ENCODE measurements around the gene ZNF454. TPM values are rescaled to one million over a fixed set of nuclear protein-coding genes. Genes with fewer than 3 reads are reported as not detected.

ZNF454 gene
- total and polyA plus RNA-seq, 2 experiments from 2014 or later = 4.9 to 5.9 TPM

DNA sequence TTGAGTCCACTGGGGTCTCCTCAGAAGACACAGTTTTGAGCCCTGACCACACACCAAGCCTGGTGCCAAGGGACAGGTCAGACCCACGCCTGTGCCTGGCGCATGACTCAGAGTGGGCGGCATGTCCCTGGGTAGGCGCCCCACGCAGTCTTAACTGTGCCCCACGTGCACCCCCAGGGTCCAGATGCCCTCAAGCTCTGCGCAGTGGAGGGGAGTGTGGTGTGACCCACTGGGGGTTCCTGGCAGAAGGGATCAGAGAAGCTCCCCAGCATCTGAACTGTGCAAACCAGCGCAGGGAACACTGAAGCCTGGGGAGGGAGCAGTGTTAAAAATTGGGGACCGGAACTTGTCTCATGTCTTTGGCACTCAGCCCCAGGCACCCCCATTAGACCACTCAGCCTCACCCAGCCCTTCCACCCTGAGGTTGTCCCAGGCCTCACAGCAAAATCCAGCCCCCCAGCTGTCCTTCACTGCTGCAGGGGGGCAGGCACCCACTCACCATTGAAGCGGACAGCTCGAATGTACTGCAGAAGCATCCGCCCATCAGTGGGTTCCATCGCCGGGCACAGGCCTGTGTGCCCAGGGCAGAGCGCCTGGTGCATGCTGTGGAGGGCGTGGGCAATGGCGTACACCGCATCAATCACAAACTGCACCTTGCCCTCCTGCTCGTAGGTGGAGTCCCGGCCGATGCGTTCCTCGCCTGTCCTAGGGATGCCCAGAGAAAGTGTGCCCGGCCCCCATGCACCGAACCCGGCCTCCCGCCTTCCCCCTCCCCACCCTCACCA, 47.6 kb downstream of the ZNF454 start:
- no peaks in the 10 kb centered on the region for H3K4me1 ChIP-seq (ENCODE audit: insufficient read depth)
- Mint-ChIP-seq H3K27ac (no peak overlapping the region), H3K36me3 (ENCODE audit: low read depth) (peaks cover 13% of the 10 kb centered on the region), H3K4me1 (no peaks in the 10 kb centered on the region), H3K4me3 (no peak overlapping the region), H3K27me3 (ENCODE audit: insufficient read depth, low read depth, poor library complexity) (peaks cover 30% of the 10 kb centered on the region), H3K9me3 (peaks cover 83% of the 10 kb centered on the region)
- no peaks in the 10 kb centered on the region for H3K9me2 ChIP-seq (ENCODE audit: insufficient read depth)
- no peaks in the 10 kb centered on the region for H3F3A ChIP-seq (replicated peaks; ENCODE audit: low read depth)
- H2AFZ ChIP-seq = no peak overlapping the region
- H3K27ac ChIP-seq (ENCODE audit: low read depth) = no peak overlapping the region
- H3K79me2 ChIP-seq (replicated peaks; ENCODE audit: insufficient read depth) = no peaks in the 10 kb centered on the region
- H3K4me3 ChIP-seq = no peak overlapping the region
- H3K36me3 ChIP-seq (ENCODE audit: insufficient read depth) = no peaks in the 10 kb centered on the region
- DNase-seq (ENCODE audit: low spot score) (no peak), ATAC-seq (no peak)
- H4K20me1 ChIP-seq (replicated peaks; ENCODE audit: insufficient read depth) = no peaks in the 10 kb centered on the region
- H3K27me3 ChIP-seq (ENCODE audit: insufficient read depth) = peaks cover 15% of the 10 kb centered on the region
- TF ChIP-seq, protein P1, sequence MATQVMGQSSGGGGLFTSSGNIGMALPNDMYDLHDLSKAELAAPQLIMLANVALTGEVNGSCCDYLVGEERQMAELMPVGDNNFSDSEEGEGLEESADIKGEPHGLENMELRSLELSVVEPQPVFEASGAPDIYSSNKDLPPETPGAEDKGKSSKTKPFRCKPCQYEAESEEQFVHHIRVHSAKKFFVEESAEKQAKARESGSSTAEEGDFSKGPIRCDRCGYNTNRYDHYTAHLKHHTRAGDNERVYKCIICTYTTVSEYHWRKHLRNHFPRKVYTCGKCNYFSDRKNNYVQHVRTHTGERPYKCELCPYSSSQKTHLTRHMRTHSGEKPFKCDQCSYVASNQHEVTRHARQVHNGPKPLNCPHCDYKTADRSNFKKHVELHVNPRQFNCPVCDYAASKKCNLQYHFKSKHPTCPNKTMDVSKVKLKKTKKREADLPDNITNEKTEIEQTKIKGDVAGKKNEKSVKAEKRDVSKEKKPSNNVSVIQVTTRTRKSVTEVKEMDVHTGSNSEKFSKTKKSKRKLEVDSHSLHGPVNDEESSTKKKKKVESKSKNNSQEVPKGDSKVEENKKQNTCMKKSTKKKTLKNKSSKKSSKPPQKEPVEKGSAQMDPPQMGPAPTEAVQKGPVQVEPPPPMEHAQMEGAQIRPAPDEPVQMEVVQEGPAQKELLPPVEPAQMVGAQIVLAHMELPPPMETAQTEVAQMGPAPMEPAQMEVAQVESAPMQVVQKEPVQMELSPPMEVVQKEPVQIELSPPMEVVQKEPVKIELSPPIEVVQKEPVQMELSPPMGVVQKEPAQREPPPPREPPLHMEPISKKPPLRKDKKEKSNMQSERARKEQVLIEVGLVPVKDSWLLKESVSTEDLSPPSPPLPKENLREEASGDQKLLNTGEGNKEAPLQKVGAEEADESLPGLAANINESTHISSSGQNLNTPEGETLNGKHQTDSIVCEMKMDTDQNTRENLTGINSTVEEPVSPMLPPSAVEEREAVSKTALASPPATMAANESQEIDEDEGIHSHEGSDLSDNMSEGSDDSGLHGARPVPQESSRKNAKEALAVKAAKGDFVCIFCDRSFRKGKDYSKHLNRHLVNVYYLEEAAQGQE (IDR thresholded peaks at IDR 0.05; ENCODE audit: unreplicated experiment) = no peak
- TF ChIP-seq STAT1 (IDR thresholded peaks at IDR 0.05; ENCODE audit: unreplicated experiment) (no peak), EZH2 (IDR thresholded peaks at IDR 0.05; ENCODE audit: low read depth, unreplicated experiment) (no peak), EZH2phosphoT487 (IDR thresholded peaks at IDR 0.05; ENCODE audit: unreplicated experiment) (no peak), NANOG (IDR thresholded peaks at IDR 0.05; ENCODE audit: borderline replicate concordance) (no peak), ZNF114 (CRISPR knock-in tag; IDR thresholded peaks at IDR 0.05) (no peak), POLR2AphosphoS5 (IDR thresholded peaks at IDR 0.05; ENCODE audit: low read depth) (no peak), ZNF331 (CRISPR knock-in tag; IDR thresholded peaks at IDR 0.05; ENCODE audit: low read depth) (no peak)
- TF ChIP-seq, protein P2, sequence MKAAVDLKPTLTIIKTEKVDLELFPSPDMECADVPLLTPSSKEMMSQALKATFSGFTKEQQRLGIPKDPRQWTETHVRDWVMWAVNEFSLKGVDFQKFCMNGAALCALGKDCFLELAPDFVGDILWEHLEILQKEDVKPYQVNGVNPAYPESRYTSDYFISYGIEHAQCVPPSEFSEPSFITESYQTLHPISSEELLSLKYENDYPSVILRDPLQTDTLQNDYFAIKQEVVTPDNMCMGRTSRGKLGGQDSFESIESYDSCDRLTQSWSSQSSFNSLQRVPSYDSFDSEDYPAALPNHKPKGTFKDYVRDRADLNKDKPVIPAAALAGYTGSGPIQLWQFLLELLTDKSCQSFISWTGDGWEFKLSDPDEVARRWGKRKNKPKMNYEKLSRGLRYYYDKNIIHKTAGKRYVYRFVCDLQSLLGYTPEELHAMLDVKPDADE (IDR thresholded peaks at IDR 0.05) = no peak
- TF ChIP-seq, protein P3, sequence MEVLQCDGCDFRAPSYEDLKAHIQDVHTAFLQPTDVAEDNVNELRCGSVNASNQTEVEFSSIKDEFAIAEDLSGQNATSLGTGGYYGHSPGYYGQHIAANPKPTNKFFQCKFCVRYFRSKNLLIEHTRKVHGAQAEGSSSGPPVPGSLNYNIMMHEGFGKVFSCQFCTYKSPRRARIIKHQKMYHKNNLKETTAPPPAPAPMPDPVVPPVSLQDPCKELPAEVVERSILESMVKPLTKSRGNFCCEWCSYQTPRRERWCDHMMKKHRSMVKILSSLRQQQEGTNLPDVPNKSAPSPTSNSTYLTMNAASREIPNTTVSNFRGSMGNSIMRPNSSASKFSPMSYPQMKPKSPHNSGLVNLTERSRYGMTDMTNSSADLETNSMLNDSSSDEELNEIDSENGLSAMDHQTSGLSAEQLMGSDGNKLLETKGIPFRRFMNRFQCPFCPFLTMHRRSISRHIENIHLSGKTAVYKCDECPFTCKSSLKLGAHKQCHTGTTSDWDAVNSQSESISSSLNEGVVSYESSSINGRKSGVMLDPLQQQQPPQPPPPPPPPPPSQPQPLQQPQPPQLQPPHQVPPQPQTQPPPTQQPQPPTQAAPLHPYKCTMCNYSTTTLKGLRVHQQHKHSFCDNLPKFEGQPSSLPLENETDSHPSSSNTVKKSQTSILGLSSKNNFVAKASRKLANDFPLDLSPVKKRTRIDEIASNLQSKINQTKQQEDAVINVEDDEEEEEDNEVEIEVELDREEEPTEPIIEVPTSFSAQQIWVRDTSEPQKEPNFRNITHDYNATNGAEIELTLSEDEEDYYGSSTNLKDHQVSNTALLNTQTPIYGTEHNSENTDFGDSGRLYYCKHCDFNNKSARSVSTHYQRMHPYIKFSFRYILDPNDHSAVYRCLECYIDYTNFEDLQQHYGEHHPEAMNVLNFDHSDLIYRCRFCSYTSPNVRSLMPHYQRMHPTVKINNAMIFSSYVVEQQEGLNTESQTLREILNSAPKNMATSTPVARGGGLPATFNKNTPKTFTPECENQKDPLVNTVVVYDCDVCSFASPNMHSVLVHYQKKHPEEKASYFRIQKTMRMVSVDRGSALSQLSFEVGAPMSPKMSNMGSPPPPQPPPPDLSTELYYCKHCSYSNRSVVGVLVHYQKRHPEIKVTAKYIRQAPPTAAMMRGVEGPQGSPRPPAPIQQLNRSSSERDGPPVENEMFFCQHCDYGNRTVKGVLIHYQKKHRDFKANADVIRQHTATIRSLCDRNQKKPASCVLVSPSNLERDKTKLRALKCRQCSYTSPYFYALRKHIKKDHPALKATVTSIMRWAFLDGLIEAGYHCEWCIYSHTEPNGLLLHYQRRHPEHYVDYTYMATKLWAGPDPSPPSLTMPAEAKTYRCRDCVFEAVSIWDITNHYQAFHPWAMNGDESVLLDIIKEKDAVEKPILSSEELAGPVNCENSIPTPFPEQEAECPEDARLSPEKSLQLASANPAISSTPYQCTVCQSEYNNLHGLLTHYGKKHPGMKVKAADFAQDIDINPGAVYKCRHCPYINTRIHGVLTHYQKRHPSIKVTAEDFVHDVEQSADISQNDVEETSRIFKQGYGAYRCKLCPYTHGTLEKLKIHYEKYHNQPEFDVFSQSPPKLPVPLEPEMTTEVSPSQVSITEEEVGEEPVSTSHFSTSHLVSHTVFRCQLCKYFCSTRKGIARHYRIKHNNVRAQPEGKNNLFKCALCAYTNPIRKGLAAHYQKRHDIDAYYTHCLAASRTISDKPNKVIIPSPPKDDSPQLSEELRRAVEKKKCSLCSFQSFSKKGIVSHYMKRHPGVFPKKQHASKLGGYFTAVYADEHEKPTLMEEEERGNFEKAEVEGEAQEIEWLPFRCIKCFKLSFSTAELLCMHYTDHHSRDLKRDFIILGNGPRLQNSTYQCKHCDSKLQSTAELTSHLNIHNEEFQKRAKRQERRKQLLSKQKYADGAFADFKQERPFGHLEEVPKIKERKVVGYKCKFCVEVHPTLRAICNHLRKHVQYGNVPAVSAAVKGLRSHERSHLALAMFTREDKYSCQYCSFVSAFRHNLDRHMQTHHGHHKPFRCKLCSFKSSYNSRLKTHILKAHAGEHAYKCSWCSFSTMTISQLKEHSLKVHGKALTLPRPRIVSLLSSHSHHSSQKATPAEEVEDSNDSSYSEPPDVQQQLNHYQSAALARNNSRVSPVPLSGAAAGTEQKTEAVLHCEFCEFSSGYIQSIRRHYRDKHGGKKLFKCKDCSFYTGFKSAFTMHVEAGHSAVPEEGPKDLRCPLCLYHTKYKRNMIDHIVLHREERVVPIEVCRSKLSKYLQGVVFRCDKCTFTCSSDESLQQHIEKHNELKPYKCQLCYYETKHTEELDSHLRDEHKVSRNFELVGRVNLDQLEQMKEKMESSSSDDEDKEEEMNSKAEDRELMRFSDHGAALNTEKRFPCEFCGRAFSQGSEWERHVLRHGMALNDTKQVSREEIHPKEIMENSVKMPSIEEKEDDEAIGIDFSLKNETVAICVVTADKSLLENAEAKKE (CRISPR knock-in tag; IDR thresholded peaks at IDR 0.05) = no peak
- TF ChIP-seq, protein P4, sequence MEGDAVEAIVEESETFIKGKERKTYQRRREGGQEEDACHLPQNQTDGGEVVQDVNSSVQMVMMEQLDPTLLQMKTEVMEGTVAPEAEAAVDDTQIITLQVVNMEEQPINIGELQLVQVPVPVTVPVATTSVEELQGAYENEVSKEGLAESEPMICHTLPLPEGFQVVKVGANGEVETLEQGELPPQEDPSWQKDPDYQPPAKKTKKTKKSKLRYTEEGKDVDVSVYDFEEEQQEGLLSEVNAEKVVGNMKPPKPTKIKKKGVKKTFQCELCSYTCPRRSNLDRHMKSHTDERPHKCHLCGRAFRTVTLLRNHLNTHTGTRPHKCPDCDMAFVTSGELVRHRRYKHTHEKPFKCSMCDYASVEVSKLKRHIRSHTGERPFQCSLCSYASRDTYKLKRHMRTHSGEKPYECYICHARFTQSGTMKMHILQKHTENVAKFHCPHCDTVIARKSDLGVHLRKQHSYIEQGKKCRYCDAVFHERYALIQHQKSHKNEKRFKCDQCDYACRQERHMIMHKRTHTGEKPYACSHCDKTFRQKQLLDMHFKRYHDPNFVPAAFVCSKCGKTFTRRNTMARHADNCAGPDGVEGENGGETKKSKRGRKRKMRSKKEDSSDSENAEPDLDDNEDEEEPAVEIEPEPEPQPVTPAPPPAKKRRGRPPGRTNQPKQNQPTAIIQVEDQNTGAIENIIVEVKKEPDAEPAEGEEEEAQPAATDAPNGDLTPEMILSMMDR (conservative IDR thresholded peaks at IDR 0.05; ENCODE audit: low read depth in 2 of 2) = no peak
- no peak overlapping the region for H3K4me2 ChIP-seq
